RWPE2 (cell line): ENCODE results near the gene RPL35.
A peak's percentile ranks its signal among the peaks of the same experiment; 100 is the strongest.

Source experiments
- ATAC-seq: fragments of 200-7000 bp; cut with Tn5 transposase; 3 replicates; pipeline ENCODE4 v1.9.1; 2021; ENCODE audit warnings: low read depth
- DNase-seq: peaks from one replicate; pipeline ENCODE4 v3.0.0-alpha.2; 2020; ENCODE audit warnings: low spot score
- H3K27ac ChIP-seq: fragments of 450-650 bp; 2 replicates; pipeline ENCODE4 v1.5.1; 2017; ENCODE audit warnings: mild to moderate bottlenecking; ENCODE audit not compliant: poor library complexity, severe bottlenecking
- H3K27me3 ChIP-seq: fragments of 250-450 bp; sonication (Bioruptor Pico); 2 replicates; pipeline ENCODE4 v1.5.1; 2021; ENCODE audit warnings: mild to moderate bottlenecking, moderate library complexity; ENCODE audit not compliant: insufficient read depth, poor library complexity, severe bottlenecking
- H3K36me3 ChIP-seq: fragments of 250-450 bp; sonication (Bioruptor Pico); 2 replicates; pipeline ENCODE4 v1.5.1; 2020; ENCODE audit warnings: low read depth, mild to moderate bottlenecking, moderate library complexity
- H3K4me1 ChIP-seq: fragments of 250-450 bp; sonication (Bioruptor Pico); 2 replicates; pipeline ENCODE4 v1.5.1; 2021; ENCODE audit warnings: mild to moderate bottlenecking, moderate library complexity; ENCODE audit not compliant: insufficient read depth, poor library complexity, severe bottlenecking
- H3K4me3 ChIP-seq: fragments of 250-450 bp; sonication (Bioruptor Pico); 2 replicates; pipeline ENCODE4 v1.5.1; 2021; ENCODE audit warnings: mild to moderate bottlenecking, moderate library complexity; ENCODE audit not compliant: severe bottlenecking
- H3K9me3 ChIP-seq: fragments of 250-450 bp; sonication (Bioruptor Pico); 2 replicates; pipeline ENCODE4 v1.5.1; 2021; ENCODE audit warnings: mild to moderate bottlenecking, moderate library complexity; ENCODE audit not compliant: severe bottlenecking
- TF ChIP-seq, protein P1 (sequence below): fragments of 450-650 bp; IDR thresholded peaks from one replicate; pipeline ENCODE4 v1.5.1; 2017; ENCODE audit warnings: mild to moderate bottlenecking, moderate library complexity; ENCODE audit not compliant: poor library complexity, severe bottlenecking

Gene RPL35

DNA sequence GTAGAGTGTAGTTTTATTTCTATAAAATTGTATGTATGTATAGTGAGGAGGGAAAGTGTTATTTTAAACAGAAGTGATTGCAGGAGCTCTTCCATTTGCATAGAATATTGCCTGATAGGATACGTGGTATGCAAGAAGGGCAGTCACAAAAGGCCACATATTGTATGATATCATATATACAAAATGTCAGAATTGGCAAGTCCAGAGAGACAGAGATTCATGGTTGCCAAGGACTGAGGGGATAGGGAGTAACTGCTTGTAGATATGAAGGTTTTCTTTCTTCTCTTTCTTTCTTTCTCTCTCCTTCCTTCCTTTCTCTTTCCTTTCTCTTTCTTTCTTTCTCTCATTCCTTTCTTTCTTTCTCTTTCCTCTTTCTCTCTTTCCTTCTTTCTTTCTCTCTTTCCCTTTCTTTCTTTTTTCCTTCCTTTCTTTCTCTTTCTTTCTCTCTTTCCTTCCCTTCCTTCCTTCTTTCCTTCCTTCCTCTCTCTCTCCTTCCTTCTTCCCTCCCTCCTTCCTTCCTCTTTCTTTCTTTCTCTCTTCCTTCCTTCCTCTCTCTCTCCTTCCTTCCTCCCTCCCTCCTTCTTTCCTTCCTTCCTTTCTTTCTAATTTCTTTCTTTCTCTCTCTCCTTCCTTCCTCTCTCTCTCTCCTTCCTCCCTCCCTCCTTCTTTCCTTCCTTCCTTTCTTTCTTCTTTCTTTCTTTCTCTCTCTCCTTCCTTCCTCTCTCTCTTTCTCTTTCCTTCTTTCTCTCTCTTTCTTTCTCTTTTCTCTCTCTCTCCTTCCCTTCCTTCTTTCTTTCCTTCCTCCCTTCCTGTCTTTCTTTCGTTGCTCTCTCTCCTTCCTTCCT is 33.0 kb downstream of the RPL35 start:
- no peaks in the 10 kb centered on the region for H3K27me3 ChIP-seq
- H3K4me3 ChIP-seq, result no peak overlapping the region
- no peaks in the 10 kb centered on the region for H3K36me3 ChIP-seq
- no peaks in the 10 kb centered on the region for H3K9me3 ChIP-seq
- H3K4me1 ChIP-seq, result peaks cover 4% of the 10 kb centered on the region
- H3K27ac ChIP-seq, result no peak overlapping the region
- ATAC-seq, result no peak
- no peak for DNase-seq
- TF ChIP-seq, protein P1, sequence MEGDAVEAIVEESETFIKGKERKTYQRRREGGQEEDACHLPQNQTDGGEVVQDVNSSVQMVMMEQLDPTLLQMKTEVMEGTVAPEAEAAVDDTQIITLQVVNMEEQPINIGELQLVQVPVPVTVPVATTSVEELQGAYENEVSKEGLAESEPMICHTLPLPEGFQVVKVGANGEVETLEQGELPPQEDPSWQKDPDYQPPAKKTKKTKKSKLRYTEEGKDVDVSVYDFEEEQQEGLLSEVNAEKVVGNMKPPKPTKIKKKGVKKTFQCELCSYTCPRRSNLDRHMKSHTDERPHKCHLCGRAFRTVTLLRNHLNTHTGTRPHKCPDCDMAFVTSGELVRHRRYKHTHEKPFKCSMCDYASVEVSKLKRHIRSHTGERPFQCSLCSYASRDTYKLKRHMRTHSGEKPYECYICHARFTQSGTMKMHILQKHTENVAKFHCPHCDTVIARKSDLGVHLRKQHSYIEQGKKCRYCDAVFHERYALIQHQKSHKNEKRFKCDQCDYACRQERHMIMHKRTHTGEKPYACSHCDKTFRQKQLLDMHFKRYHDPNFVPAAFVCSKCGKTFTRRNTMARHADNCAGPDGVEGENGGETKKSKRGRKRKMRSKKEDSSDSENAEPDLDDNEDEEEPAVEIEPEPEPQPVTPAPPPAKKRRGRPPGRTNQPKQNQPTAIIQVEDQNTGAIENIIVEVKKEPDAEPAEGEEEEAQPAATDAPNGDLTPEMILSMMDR, result no peak

DNA sequence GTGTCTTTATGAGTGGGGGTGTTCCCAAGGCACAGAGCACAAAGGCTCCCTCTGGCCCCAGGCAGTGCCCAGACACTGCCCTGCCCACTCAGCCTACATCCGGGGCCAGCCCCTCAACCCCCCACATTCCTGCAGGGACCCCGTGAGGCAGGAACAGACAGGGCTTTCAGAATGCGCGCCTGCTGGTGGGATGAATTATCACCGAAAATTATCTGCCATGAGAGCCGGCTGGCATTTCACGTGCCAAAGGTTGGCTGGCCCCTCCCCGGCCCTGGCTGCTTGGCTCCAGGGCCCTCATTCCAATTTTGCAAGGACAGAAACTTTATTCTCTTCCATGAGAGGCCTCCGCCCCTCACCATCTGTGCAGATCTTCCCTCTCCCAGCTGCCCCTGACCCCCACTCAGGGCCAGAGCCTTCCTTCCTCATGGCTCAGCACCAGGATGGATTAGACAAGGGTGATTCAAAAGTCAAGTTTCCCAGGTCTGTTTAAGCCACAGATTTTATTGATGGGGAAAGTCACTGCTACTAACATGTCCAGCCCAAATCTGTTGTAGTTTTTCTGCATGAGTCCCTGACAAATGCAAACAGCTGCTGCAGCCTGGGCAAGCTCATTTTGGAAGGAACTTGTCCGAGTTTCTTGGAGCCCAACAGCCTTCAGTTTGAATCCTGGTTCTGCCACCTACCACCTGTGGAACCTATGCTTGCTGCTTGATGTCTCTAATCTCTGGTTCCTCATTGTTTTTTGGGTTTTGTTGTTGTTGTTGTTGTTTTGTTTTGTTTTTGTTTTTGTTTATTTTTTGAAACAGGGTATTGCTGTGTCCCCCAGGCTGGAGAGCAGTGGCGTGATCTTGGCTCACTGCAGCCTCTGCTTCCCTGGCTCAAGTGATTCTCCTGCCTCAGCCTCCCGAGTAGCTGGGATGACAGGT is 40.8 kb downstream of the RPL35 start:
- H3K27me3 ChIP-seq, result no peaks in the 10 kb centered on the region
- no peak overlapping the region for H3K4me3 ChIP-seq
- TF ChIP-seq, protein P1, result no peak
- ATAC-seq (no peak), DNase-seq (no peak)
- H3K27ac ChIP-seq, result no peak overlapping the region
- H3K4me1 ChIP-seq, result peaks cover 21% of the 10 kb centered on the region
- no peaks in the 10 kb centered on the region for H3K9me3 ChIP-seq
- no peaks in the 10 kb centered on the region for H3K36me3 ChIP-seq

DNA sequence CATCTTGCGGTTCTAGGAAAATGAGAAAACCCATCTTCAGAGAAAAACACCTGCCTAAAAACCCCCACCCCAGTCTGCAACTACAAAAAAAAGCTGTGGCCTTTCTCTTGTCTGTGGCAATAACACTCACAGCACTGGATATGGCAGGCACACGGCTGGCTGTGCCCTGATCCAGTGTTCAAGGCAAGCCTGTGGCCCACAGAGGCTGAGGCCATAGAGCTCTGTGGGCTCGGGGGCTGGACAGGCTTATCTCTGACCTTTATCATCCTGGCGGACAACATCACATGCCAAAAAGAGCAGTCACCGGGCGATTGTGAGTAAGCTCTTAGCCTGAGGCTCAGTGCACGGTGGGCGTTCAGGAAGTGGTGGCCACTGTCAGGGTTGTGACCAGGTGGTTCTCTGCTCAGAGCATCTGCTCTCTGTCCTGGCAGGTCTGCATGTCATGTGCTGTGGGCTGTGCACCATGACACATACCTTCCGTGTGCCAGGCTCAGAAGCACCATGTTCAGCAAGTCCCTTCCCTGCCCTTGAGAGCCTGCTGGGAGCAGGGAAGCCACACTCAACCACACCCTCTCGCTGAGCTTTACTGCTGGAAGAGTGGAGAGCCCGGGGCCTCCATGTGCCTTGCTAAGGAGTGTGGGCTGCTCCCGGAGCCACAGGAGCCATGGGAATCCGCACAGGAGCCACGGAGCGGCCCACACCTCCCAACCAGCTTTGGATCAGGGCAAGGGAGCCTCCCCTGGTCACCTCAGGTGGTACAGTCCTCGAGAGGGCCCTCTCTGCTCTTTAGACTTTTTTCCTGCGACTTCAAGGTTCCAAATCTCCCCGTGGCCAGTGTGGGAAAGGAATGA is 43.1 kb downstream of the RPL35 start:
- Histone ChIP-seq H3K27ac (peak overlapping the region; percentile 93), H3K4me3 (no peak overlapping the region)
- TF ChIP-seq, protein P1, result no peak

DNA sequence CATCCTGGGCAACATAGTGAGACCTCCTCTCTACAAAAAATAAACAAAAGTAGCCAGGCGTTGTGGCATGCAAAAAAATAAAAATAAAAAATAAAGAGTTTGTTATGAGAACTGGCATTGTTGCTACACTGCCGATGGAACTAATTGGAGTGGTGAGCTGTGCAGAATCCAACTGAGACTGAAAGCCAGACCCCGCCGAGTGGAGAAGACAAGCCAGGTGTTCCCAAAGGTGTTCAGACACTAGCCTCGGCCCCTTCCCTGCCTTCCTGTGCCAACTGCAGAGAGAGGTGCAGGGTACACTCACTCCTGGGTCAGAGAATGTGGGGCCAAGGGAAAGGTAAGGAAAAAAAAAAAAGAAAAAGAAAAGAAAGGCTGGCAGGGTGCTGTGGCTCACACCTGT is 46.2 kb downstream of the RPL35 start:
- Histone ChIP-seq H3K36me3 (no peaks in the 10 kb centered on the region), H3K27me3 (no peaks in the 10 kb centered on the region), H3K9me3 (no peaks in the 10 kb centered on the region), H3K27ac (no peak overlapping the region), H3K4me1 (peaks cover 64% of the 10 kb centered on the region), H3K4me3 (no peak overlapping the region)
- ATAC-seq, result no peak
- DNase-seq, result no peak
- TF ChIP-seq, protein P1, result no peak

More for the DNA sequence above, 43.1 kb downstream of the RPL35 start:
- H3K36me3 ChIP-seq, result no peaks in the 10 kb centered on the region
- H3K9me3 ChIP-seq, result no peaks in the 10 kb centered on the region
- DNase-seq (peak; percentile 83), ATAC-seq (peak; percentile 80)
- H3K4me1 ChIP-seq, result peaks cover 33% of the 10 kb centered on the region
- no peaks in the 10 kb centered on the region for H3K27me3 ChIP-seq
